Cerebellar nuclear complex (tissue), 1 donor: ENCODE results near the gene ARHGAP10.
"Not testable (repeated sequence)": the region's sequence is repeated elsewhere in the genome, so short reads cannot be mapped to it uniquely, and the experiment has no call there.

Experiments used
- DNase-seq, 2 experiments: peaks; one replicate each; lab custom pipeline; 2025; lab: John Stamatoyannopoulos, UW

ARHGAP10 gene

DNA sequence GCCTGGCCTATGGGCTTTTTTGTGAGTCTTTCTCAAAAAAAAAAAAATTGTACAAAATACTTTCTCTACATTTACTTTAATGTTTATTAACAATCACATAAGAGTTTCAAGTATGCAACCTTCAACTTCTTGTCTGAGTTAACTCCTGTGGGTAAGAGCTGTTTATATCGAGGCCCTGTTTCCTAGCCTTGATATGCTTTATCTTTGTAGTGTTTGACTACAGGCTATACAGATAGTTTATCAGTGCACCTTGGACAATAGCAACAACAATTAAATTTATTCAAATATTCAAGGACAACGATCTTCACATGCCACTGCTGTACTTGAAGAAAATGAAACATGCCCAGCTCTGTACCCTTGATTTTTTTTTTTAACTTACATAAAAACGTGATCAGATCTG is 178.4 kb downstream of the ARHGAP10 start:
- DNase-seq: no peak

DNA sequence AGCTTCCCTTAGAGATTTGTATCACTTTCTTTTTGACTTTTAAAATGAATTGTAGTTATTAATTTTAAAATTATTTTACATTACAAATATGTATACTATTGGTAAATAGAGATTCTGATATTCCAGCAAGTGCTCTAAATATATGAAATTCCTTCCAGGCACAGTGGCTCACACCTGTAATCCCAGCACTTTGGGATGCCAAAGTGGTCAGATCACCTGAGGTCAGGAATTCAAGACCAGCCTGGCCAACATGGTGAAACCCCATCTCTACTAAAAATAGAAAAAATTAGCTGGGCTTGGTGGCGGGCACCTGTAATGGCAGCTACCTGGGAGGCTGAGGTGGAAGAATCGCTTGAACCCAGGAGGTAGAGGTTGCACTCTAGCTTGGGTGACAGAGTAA is 180.2 kb downstream of the ARHGAP10 start:
- not testable (repeated sequence) for DNase-seq

DNA sequence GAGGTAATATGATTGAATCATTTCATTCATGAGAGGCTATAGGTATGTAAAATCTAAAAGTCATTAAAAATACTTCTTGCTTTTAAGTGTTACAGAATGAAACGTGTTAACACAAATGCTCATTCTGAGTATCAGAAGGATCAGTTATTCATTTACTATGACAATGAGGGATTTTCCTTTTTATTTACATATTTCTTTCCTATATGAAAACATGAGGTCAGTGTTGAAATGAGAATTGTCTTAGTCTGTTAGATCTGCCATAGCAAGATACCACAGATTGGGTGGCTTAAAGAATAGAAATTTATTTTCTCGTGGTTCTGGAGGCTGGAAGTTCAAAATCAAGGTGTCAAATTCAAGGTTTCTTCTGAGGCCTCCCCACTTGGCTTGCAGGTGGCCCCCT is 181.2 kb downstream of the ARHGAP10 start:
- DNase-seq: no peak

DNA sequence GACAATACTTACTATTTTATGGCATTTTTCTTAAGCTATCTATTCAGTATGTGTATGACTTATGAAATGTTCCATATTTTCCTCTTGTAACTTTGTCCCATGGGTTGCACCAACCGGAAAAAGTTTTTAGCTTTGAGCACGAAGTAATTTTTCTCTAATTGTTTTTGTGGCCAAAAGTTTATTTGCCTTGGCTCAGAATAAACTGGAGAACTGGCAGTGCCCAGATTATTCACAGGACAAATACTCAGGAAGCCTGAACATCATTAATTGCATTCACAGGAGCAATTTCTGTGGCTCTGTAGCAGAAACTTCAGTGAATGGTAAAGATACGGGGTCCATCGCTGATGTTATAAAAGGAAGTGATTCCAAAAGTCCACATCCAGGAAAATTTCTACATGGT is 184.5 kb downstream of the ARHGAP10 start:
- DNase-seq: no peak

DNA sequence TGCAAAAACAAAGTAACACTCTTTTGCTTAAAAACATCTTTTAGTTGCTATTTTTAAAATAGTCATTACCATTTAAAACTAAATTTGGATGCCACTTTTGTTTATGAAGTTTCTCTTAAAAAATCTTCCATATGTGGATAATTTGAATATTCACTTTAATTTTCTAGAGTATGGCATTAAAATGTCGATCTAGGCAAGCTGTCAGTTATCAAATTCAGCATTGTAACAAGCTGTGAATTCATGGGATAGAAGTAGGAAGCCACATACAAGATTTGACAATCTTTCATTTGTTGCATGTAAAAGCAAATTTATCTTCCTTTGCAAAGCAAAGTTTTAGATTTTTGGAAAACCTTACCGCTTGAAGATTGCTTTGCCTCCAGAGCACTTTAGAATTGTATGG is 191.5 kb downstream of the ARHGAP10 start:
- DNase-seq: no peak

DNA sequence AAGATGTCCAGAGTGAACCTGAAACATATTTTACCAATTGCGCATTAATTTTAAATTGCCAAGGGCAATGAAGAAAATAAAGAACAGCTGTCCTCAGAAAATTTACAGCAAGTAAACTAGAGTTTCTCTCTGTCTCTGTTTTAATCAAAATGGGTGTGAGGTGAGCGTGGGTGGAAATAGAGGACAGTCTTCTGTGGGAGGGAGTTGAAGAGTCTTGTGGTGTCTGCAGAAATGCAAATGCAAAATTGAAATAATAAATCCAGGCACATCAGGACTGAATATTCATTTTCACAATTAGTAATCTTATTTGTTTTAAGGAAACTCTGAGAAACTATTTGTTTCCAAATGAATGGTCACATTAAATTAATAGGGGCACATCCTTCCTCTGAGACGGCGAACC is 192.0 kb downstream of the ARHGAP10 start:
- DNase-seq: no peak

DNA sequence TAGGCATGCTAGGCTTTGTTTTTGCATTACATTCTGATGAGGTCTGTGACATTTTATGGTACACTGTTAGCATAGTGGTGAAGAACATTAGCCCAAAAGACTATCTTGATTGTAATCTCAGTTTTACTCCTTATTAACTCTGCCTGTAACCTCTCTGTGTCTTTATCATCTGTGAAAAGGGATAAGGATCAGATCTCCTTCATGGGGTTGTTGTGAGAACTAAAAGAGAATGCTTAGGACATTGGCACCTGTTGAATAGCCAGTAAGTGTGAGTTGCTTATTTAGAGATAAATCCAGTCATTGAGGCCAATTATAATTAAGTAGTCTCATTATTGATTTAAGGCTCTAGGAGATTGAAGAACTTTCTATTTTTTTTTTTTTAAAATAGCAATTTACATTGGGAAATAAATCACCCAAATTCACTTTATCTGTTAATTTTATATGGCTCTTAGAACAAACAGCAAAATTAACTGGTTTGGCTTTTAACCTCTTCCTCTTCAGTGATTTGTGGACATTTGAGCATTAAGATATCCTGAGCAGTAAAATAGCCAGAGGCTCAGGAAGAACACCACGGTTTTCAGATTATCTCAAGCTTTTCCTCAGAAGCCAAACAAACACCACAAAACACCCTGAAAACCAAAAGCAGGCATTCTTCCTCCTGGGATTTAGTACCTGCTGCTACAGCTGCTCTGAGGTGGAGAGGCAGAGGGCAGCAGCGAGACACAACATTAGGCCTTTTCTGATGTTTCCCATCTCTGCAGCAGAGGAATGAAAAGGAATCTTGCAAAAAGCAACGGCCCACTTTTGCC is 192.9 kb downstream of the ARHGAP10 start:
- no peak for DNase-seq

DNA sequence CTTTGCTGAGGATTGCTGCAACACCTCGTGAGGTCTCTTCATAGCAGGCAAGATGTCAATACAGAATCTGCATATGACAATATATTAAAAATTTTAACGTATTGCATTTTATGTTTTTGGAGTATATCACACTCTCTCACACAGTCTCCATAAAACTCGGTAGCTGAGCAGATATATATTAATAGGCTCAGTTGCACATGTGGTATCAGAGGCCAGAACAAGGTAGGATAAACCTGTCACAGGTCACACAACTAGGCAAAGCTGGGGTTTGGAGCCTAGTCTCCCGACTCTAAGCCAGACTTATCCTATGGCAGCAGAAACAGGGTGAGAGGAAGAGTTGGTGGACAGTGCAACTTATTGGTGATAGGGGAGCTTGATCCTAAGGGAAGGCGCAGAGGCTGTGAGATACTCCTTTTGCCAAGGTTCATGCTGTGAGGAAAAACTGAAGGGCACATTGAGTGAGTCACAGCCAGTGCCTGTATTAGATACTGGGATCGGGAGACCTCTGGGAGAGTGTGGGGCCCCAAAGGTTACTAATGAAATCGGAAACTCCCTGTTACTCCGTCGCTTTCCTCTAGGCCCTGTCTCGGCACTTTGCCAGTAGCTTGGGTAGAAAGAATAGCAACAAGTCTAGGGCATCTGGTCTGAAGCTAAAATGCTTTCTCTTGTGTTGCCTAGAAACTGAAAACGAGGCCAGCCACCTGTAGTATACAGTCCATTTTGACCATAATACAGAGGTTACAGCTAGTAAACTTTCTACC is 195.7 kb downstream of the ARHGAP10 start:
- no peak for DNase-seq

DNA sequence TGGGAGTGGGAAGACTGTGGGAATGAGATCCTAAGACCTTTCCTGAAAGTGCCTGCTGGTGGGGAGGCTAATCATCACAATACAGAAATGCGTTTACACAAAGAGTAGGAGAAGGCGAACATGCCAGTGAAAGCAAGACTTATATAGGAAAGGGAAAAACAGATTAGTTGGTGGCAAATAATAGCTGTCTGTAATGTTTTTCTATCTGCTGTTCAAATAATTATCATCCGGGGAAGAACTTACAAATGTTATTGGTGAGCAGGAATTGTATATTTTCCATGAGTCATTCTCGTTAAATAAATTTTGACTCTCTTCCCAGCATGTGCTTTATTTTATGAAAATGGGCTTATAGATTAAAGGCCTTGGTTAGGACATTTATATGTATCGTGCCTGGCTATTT is 196.5 kb downstream of the ARHGAP10 start:
- no peak for DNase-seq

DNA sequence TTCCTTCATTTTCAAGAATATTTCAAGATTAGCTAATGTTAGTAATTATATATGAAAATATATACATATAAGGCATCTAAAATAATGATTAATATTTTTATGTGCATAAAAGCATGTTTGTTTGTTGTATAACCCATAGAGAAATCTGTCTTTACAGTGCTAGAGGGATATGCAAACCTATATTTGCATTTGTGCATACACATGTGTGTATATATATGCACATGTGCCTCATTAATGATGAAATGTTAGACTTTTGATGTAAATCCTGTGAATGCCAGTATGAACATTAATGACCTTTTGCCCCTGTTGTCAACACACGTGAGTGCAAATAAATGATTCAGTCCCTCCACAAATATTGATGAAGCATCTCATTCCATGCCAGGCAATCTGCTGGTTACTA is 197.9 kb downstream of the ARHGAP10 start:
- no peak for DNase-seq

DNA sequence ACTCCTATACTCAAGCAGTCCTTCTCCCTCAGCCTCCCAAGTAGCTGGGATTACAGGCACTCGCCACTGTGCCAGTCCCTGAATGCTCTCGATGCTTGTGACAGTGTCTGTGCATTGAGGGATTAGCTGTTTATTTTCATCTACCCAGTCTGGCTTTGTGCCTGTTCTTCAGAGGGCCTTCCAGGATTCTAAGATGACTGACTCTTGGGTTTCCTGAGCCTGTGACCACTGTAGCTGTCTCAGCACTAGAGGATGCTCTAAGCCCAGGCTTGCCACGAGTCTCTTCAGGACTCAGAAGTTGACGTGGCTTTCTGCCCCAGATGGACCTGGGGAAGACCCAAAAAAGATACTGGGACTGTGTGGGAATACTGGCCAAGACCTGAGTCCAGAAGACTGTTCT is 201.4 kb downstream of the ARHGAP10 start:
- peak in 1 of 2 experiments; percentile 24 for DNase-seq

DNA sequence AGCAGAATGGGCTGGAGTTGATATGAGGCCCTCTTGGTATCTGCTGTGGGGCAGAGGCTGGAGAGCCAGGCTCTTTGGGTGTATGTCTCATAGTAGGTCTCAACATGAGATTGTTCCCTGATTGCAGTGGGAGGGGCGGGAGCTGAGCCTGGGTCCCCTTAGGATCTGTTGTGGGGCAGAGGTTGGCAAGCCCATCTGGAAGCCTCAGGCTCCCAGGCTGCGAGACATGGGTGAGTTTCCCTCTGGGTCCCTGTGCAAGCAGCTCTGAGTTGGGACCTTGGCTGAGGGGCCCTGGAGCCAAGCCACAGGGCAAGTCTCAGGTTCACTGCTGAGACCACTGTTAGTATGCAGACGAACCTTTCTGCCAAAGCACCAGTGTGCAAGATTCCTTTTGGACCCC is 201.9 kb downstream of the ARHGAP10 start:
- DNase-seq: no peak

DNA sequence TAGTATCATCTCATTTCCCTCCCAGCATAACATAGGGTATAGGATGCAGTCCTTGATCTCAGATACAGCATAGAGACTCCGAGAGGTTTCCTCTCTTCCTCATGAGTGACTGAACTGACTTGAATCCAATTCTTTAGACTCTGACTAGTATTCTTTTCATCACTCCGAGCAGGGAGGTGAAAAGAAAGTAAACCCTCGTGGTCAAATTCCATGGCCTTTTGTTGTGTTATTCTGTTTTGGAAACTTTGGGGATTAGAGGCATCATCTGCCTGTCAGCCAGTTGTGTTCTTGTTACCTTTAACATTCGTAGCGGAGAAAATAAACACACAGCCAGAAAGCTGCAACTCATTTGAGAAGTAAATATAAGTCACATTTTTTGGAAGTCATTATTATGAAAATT is 206.6 kb downstream of the ARHGAP10 start:
- no peak for DNase-seq

DNA sequence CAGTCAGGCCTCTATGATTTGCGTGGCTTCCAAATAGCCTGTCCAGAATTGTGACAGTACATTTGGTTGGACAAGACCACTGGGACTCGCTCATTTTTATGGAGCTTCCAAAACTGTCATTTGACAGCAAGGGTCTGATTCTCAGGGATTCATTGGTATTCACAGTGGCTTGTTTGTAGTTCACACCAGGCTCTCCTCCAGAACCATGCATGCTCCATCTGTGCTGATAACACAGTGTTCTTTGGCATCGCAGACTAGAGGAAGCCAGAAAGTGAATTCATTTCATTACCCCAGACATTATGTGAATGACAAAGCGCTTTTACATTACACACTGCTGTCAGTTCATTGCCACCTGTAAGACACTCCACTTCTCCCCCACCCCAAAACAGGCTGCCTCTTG is 208.3 kb downstream of the ARHGAP10 start:
- DNase-seq: peak; percentile 92 to 97

DNA sequence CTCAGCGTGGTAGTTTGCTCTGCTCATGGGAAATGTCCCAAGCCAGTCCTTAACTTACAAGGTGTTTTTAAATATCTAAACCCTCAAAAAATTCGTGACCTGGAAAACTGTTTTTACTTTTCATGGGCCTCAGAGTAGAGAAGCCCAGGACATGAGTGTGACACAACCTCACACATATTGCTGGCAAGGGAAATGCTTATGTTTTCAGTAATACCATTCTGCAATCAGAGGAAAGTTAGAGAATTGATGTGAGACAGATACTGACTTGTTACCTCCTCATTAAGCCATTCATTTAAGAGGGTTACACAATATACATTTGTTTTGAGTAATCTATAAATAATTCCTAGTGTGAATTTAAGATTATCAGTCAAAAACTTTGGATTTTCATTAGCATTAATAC is 209.5 kb downstream of the ARHGAP10 start:
- no peak for DNase-seq

DNA sequence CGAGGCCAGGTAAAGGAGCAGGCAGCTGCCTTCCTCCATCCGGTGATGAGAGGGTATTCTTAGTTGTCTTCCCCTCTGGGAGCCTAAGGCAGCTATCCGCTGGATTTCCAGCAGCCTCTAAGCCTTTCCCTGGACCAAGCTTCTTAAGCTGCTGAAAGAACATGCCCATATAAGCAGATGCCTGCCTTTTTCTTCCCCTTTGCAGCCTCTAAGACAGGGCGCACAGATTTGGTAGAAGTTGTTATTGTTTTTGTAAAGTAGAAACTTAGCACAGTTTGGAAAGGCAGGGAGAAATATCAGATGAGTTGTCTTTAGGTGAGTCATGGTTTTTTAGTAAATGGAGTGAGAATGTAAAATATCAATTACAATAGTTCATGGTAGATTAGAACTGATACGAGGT is 210.8 kb downstream of the ARHGAP10 start:
- no peak for DNase-seq

DNA sequence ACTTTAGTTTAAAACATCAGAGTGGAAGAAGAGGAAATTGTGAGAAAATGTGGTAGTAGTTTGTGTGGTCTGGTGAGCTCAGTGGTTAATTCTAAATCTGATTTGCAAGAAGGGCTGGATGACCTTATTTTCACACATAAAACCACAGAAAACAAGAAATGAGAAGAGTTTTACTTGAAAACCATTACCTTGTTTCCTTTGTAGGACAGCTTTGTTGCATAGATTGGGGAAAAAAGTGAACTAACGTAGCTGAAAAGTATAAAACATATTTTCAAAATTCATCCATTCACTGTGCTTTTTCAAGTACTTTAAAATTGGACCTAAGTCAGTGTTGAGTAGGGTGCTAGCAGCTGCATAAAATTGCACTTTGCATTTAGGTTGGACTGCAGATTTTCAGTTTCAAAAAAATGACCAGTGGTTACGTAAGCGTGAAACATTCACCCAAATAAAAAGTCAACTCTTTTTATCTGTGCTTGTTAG is 211.3 kb downstream of the ARHGAP10 start:
- DNase-seq: no peak

DNA sequence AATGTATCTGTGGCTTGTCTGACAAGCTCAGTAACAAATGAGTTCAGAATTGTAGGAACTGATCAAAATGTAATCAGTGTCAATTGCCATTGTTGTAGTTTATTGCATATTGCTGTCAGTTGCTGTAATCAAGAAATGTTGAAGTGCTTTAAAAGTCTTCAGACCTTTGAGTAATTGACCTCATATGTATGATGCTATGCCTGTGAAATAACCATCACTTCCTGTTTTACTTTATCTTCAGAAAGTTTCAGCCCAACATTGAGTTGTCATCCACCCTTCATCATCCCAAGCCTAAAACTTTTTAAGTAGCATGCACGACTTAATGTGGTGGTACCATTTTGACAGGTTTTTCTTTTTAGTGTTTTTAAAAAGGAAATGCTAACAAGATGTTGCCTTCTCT is 212.4 kb downstream of the ARHGAP10 start:
- DNase-seq: no peak

DNA sequence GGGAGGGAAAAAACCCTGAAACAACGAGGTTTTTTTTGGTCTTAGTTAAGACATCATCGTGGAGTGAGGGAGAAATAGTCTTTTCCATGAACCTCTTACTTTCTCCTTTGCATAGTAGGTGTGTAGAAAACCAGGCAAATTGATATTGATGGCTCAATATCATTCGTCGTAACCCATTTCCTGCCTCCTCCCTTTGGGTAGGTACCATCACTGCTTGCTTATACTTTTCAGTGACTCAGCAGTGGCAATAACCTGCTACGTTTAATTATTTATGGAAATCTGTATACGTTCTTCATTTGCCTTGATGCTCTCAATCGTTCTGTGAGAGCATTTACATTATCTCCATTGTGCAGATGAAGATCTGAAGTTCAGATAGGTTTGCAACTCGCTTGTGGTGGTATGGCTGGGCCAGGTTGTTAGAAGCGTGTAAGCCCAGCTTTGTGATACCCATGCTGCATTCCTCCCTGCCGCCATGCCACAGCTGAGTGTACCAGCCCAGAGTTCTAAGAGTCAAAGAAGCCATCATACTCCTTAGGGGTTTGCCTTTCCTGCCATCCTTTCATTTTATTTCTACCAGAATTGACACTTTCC is 212.9 kb downstream of the ARHGAP10 start:
- no peak for DNase-seq

DNA sequence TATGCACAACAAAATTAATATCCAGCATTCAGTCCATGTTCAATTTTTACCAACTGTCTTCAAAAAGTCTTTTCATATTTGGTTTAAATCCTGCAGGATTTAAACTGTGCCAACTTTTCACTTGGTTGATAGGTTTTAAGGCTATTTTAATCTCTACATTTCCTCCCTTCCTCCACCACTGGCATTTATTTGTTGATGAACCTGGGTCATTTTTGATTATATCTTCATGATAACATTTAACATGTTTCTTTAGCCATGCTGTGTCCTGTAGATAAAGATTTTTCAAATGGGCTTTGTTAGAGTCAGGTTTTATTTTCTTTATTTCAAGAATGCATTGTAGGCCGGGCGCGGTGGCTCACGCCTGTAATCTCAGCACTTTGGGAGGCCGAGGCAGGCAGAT is 216.4 kb downstream of the ARHGAP10 start:
- no peak for DNase-seq

DNA sequence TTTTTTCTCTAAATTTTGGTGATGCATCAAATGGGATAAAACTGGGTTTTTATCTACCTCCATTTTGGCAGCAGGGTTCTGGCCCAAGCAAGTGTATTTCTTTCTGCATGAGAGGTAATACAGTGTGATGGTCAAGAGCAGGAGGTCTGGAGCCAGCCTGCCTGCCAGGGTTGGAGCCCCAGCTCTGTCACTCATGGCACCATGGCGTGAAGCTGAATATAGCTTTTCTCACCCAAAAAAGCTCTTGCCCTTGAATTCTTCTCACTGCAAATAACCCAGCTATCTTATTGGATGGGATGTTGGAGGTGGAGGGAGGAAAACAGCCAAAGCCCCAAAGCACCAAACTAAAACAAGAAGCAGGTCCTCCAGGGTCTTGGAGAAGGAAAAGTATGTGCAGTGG is 218.4 kb downstream of the ARHGAP10 start:
- peak; percentile 90 to 92 for DNase-seq

DNA sequence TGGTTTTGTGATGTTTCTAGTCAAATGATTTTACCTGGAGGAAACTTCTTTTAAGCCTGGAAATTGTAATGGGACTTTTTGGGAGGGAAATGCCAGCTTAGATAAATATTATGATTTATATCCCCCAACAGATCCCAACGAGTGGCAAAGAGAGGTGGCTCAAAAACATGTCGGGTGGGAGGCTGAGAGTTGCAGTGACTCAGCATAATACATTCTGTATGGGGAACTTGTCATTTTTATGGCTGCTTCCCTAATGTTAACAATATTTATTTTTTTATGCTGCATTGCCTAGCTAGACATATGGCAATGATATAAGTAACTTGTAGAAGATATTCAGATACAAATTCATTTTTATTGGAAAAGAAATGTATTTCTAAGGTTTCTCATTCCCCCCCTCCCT is 219.0 kb downstream of the ARHGAP10 start:
- DNase-seq: no peak

DNA sequence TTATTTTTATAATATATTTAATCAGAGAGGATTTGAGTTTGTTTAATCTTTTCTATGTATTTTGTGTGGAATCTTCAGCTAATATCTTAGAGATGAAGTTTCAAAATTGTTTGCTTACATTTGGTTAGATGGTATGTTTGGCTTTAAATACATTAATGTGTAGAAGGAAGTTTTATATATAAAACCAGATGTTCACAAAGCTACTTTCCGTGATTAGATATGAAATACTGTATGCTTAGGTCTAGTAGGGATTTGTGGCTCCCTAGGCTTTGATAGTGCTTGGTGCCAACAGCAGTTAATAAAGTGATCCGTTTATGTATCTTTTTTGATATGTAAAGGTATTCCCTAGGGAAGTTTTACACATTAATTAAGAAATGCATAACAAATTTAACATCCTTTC is 223.0 kb downstream of the ARHGAP10 start:
- DNase-seq: no peak
